ENCODE measurements around the gene ETFA.

Gene ETFA

GRCh38 chr15:76320012-76320411 is 8.7 kb upstream of the ETFA start:
- no peak for TF ChIP-seq CTCF (conservative IDR thresholded peaks at IDR 0.05)

GRCh38 chr15:76313731-76314130 is 2.5 kb upstream of the ETFA start:
- H3K27ac ChIP-seq, result peak overlapping the region; percentile 92
- no peak for TF ChIP-seq CTCF (conservative IDR thresholded peaks at IDR 0.05)

More at GRCh38 chr15:76320012-76320411, 8.7 kb upstream of the ETFA start:
- H3K27ac ChIP-seq, result no peak overlapping the region

- peak overlapping the region; percentile 92 for H3K27ac ChIP-seq
Measured at GRCh38 chr15:76313175-76313567, 1.9 kb upstream of the ETFA start.

- no peak for TF ChIP-seq CTCF (conservative IDR thresholded peaks at IDR 0.05)
- peak overlapping the region; percentile 92 for H3K27ac ChIP-seq
Measured at GRCh38 chr15:76312540-76313174, 1.4 kb upstream of the ETFA start.

DNA sequence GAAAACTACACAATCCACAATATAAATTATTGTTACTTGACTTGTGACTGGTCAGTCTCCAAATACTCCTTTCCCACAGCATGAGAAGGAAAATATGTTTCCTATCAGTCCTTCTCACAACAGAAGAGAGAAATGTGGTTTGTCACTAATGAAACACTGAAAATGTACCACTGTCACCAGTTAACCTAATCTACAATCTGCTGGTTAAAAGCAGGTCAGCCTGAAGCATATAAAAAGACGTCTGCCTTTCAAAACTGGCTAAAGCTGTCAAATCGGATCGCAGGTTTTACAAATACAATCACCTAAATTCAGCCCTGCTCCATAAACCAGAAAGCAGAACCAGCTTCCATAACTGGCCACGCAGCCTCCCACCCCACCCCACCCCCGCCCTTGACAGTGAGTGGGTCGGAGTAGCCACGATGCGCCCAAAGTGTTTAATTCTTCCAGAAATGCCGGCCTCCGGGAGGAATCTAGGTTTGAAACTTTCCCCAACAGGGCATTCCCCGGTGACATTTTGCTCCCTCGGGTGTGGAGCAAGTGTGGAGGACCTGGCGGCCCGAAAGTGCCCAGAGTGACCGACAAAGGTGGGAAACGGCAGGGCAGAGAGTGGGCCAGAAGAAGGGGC is 682 bp downstream of the ETFA start:
- H3K27ac ChIP-seq, result peak overlapping the region; percentile 92
- TF ChIP-seq CTCF (conservative IDR thresholded peaks at IDR 0.05), result no peak

GRCh38 chr15:76309601-76310330 is 1.5 kb downstream of the ETFA start:
- no peak for TF ChIP-seq CTCF (conservative IDR thresholded peaks at IDR 0.05)
- H3K27ac ChIP-seq, result peak overlapping the region; percentile 92

GRCh38 chr15:76303909-76304308 is 7.4 kb downstream of the ETFA start:
- no peak for TF ChIP-seq CTCF (conservative IDR thresholded peaks at IDR 0.05)
- no peak overlapping the region for H3K27ac ChIP-seq

- TF ChIP-seq CTCF (conservative IDR thresholded peaks at IDR 0.05), result no peak
- H3K27ac ChIP-seq, result no peak overlapping the region
Measured at GRCh38 chr15:76299786-76300185, 11.5 kb downstream of the ETFA start.
